PFSK-1 (cell line): ENCODE measurements around the gene CLCA1.

ENCODE experiments used
- FOXP2 ChIP-seq: optimal IDR thresholded peaks from 2 replicates; pipeline ENCODE3; 2011; ENCODE audit warnings: borderline replicate concordance, control low read depth, inconsistent platforms; ENCODE audit not compliant: insufficient read depth; ENCODE audit errors: extremely low read length, extremely low read depth
- POLR2AphosphoS5 ChIP-seq: IDR thresholded peaks from 2 replicates; pipeline ENCODE4 v1.6.1; 2012; ENCODE audit warnings: low read depth, mild to moderate bottlenecking, control low read depth, low read length, moderate library complexity
- SIN3A ChIP-seq: IDR thresholded peaks from 2 replicates; pipeline ENCODE4 v1.6.1; 2012; ENCODE audit warnings: mild to moderate bottlenecking, low read length, moderate library complexity, borderline replicate concordance; ENCODE audit not compliant: insufficient read depth
- TAF1 ChIP-seq: IDR thresholded peaks from 2 replicates; pipeline ENCODE4 v1.6.1; 2012; ENCODE audit warnings: low read length, control low read depth, borderline replicate concordance; ENCODE audit not compliant: insufficient read depth
- TF ChIP-seq, protein P1 (sequence below), 2 experiments: IDR thresholded peaks; 2 replicates each; pipeline versions ENCODE4 v1.6.1 to v1.8.0; 2011 to 2012; ENCODE audit warnings: low read depth in 2 of 2, low read length in 2 of 2, control low read depth in 1 of 2, inconsistent platforms in 1 of 2, mild to moderate bottlenecking in 1 of 2, moderate library complexity in 1 of 2; ENCODE audit not compliant: insufficient read depth in 1 of 2

Gene CLCA1

GRCh38 chr1:86523670-86524354 lies 55.1 kb downstream of the CLCA1 start:
- TF ChIP-seq POLR2AphosphoS5 (no peak), TAF1 (no peak), SIN3A (no peak), FOXP2 (no peak)
- TF ChIP-seq, protein P1, sequence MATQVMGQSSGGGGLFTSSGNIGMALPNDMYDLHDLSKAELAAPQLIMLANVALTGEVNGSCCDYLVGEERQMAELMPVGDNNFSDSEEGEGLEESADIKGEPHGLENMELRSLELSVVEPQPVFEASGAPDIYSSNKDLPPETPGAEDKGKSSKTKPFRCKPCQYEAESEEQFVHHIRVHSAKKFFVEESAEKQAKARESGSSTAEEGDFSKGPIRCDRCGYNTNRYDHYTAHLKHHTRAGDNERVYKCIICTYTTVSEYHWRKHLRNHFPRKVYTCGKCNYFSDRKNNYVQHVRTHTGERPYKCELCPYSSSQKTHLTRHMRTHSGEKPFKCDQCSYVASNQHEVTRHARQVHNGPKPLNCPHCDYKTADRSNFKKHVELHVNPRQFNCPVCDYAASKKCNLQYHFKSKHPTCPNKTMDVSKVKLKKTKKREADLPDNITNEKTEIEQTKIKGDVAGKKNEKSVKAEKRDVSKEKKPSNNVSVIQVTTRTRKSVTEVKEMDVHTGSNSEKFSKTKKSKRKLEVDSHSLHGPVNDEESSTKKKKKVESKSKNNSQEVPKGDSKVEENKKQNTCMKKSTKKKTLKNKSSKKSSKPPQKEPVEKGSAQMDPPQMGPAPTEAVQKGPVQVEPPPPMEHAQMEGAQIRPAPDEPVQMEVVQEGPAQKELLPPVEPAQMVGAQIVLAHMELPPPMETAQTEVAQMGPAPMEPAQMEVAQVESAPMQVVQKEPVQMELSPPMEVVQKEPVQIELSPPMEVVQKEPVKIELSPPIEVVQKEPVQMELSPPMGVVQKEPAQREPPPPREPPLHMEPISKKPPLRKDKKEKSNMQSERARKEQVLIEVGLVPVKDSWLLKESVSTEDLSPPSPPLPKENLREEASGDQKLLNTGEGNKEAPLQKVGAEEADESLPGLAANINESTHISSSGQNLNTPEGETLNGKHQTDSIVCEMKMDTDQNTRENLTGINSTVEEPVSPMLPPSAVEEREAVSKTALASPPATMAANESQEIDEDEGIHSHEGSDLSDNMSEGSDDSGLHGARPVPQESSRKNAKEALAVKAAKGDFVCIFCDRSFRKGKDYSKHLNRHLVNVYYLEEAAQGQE (IDR thresholded peaks at IDR 0.05; ENCODE audit: insufficient read depth in 1 of 2, low read depth in 2 of 2, low read length in 2 of 2) = no peak

DNA sequence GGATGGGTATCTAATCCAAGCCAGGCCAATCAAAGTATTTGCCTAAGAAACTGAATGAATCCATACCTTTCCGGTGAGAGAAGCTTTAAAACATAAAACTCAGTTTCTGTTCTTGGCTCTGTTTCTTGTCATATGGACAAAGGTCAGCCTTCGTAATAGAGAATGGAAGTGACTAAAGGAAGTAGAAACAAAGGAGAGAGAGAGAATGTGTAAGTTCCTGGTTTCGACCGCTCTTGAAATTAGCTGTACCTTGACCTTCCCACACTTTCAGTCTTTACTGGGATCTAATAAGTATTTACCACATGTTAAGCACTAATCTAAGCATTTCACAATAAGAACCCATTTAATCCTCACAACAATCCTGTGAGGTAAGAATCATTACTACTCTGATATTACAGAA lies 58.6 kb downstream of the CLCA1 start:
- no peak for TF ChIP-seq TAF1
- TF ChIP-seq SIN3A = no peak
- no peak for TF ChIP-seq FOXP2
- TF ChIP-seq, protein P1 (IDR thresholded peaks at IDR 0.05; ENCODE audit: insufficient read depth in 1 of 2, low read depth in 2 of 2, low read length in 2 of 2) = no peak
- TF ChIP-seq POLR2AphosphoS5 = no peak

GRCh38 chr1:86530211-86530845 lies 61.6 kb downstream of the CLCA1 start:
- TF ChIP-seq POLR2AphosphoS5 (no peak), TAF1 (no peak), FOXP2 (no peak), SIN3A (no peak)
- TF ChIP-seq, protein P1 (IDR thresholded peaks at IDR 0.05; ENCODE audit: insufficient read depth in 1 of 2, low read depth in 2 of 2, low read length in 2 of 2) = no peak

DNA sequence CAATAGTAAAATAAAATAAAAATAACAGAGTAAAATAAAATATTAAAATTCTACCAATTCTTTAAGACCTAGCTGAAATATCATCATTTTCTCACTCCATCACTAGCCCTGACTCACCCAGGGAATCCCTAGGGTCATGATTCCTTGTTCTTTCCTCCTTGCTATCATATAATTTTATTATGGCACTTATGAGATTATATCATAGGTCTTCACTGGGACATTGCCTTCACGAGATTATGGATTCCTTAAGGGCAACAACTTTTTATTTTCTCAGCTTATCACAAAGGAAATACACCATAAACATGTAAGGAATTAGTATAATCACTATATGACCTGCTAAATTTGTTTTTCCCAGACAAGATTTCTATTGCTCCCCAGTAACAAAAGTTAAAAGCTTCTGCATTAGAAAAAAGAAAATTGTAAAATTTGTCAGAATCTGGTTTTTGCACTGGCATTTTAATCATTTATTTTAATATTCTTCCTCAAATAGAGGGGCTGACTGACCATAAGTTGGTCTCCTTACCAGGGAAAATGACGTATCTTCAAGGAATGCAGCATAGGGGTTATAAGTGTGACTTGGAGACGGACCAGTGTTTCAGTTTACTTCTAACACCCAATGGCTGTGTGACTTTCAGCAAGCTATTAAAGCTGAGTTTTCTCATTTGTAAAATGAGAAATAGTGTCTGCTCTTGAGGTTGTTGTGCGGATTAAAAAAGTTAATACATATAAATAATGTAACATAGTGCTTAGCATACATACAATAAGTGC lies 69.4 kb downstream of the CLCA1 start:
- TF ChIP-seq TAF1 (no peak), SIN3A (no peak), FOXP2 (no peak)
- TF ChIP-seq, protein P1 (IDR thresholded peaks at IDR 0.05; ENCODE audit: insufficient read depth in 1 of 2, low read depth in 2 of 2, low read length in 2 of 2) = no peak
